Ishikawa (cell line): ENCODE results near the gene SRCIN1.

Experiments
- EP300 ChIP-seq: IDR thresholded peaks from 2 replicates; pipeline ENCODE4 v1.6.1; 2012; ENCODE audit warnings: borderline replicate concordance
- TAF1 ChIP-seq: IDR thresholded peaks from 2 replicates; pipeline ENCODE4 v1.6.1; 2012; ENCODE audit warnings: low read depth, mild to moderate bottlenecking
- TF ChIP-seq, protein P1 (sequence below): IDR thresholded peaks from 2 replicates; pipeline ENCODE4 v1.6.1; 2012

DNA sequence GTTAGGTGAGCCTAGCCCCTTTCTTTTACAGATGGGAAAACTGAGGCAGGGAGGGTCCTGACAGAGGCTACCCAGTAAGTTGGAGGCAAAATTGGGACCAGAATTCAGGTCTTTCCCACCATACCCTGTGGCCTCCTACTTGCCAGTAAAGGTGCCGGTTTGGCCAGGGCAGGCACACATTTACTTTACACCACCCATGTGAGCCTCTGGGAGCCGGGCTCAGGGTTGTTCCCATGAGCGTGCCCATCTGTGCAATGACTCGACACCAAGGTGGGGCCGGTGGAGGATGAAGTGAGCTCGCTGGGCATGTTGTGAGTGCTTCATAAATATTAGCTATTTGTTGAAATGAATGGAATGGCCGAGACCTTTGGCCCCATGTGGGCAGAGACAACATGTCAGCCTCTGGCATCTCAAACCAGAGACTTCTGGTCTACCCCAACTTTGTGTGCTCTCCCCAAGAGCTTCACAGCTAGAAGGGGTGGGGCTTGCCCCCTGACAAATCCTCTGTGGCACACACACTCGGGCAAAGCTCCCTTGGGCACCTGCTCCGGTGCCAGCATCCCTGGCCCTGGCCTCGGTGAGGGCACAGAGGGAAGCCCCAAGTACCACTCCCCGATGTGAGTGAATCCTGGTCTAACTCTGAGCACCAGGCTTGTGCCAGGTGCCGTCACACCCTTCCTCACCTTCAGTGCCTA, 60.1 kb downstream of the SRCIN1 start:
- TF ChIP-seq EP300 (no peak), TAF1 (no peak)
- TF ChIP-seq, protein P1, sequence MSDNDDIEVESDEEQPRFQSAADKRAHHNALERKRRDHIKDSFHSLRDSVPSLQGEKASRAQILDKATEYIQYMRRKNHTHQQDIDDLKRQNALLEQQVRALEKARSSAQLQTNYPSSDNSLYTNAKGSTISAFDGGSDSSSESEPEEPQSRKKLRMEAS: no peak
